Measurements from ENCODE around the gene MSH2.
"Not testable (repeated sequence)": the region's sequence is repeated elsewhere in the genome, so short reads cannot be mapped to it uniquely, and the experiment has no call there.

MSH2 gene

DNA sequence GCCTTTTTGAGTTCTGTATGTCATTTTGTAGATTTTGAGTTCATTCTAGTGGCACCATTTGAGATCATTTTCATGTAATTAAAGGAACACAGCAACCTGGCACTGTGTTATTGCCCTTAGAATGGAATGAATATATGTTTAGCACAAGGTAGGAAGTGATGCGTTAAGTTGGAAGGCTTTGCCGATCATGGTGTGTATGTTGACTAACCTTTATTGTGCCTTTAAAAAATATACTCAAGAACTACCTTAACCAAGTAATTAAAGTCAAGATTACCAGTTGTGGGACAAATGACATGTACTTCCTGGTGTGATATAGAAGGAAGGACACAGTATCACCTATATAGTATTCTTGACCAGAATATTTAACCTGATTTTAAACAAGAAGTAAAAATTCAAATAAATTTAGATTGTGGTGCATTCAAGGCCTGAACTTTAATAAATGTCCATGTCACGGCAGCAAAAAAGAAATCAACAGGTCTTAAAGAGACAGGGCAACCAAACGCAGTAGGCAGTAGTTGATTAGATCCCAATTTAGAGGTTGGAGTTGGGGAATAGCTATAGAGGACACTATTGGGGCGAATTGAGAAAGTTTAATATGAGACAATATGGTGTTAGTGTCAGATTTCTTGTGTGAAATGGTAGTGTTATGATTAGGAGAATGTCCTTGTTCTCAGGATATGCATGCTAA lies 68.6 kb downstream of the MSH2 start:
- no peak for DNase-seq (ENCODE audit: low read depth, low spot score)
- no peak overlapping the region for H3K27ac ChIP-seq

DNA sequence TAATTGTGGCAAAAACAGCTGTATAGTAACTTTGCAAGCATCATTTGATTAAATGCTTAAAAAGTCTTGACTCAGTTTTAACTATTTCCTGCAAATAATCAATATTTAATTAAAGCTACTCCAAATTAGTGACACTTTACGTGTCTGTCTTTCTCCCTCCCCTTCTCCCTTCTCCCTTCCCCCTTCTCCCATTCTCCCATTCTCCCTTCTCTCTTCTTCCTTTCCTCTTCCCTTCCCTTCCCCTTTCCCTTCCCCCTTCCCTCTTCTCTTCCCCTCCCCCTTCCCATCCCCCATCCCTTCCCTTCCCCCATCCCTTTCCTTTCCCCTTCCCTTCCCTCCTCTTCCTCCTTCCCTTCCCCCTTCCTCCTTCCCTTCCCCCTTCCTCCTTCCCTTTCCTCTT lies 76.9 kb downstream of the MSH2 start:
- no peak overlapping the region for H3K27ac ChIP-seq
- no peak for DNase-seq (ENCODE audit: low read depth, low spot score)

DNA sequence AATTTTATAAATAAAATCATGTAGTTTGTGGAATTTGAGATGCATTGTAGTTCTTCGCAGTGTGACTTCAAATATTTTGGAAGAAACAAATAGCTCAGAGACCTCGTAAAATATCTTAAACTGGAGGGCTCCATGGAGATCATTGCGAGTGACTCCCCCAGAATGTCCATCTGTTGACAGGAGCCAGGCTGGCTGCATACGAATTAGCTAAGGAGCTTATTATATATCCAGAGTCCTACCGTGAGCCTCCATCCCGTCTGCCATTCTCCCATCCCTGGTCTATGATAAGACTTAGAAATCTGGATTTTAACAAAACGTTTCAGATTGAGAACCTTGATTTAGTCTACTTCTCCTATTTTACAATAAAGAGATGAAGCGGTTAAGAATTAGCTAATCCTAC lies 80.2 kb downstream of the MSH2 start:
- no peak overlapping the region for H3K27ac ChIP-seq
- no peak for DNase-seq (ENCODE audit: low read depth, low spot score)

DNA sequence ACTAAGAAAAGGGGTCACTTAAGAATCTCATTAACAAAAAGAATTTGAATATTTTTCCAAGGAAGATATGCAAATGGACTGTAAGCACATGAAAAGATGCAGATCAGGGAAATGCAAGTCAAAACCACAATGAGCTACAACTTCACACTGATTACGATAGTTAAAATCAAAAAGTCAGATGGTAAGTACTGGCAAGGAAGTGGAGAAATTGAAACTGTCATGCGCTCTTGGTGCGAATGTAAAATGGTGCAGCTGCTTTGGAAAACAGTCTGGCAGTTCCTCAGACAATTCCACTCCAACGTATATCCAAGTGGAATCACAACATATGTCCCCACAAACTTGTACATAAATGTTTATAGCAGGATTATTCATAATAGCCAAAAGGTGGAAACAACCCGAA lies 81.4 kb downstream of the MSH2 start:
- no peak for DNase-seq (ENCODE audit: low read depth, low spot score)
- H3K27ac ChIP-seq, result no peak overlapping the region

DNA sequence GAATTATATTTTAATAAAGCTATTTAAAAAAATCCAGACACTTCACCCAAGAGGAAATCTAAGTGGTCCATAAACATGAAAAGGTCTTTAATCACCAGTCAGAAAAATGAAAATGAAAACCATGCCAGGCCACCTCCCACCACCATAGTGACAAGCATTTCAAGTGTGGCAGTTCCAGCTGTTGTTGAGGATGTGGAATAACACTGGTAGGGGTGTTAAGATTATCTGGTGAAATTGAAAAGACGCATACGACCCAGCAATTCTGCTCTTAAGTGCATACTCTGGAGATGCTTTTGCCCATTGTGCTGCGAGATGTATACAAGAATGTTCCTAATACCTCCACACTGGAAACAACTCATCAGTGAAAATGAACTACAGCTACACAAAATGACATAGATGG lies 82.2 kb downstream of the MSH2 start:
- H3K27ac ChIP-seq, result no peak overlapping the region
- DNase-seq (ENCODE audit: low read depth, low spot score), result no peak

DNA sequence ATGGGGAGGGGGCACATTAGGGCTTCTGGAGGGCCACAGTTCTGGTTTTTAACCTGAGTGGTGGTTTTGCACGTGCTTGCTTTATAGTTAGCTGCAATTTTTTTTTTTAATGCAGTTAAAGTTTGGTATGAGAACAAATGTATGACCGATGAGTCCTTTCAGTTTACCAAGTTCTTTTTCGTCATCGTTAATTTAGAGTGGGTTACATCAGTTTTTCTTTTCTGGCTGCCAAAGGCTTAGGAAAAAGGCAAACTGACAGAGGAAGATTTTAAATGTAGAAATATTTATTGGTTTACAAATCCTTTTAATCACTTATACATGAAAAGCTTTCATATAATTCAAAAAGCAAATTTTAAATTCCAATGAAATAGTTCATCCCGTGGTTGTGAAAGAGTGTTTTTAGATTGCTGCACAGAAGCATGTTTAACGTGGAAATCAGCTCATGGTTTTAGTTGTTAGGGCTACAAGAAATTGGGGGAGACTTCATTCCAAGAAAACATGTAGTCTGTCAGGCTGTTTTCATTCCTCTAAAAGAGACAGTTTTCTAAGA lies 82.9 kb downstream of the MSH2 start:
- DNase-seq (ENCODE audit: low read depth, low spot score), result no peak

DNA sequence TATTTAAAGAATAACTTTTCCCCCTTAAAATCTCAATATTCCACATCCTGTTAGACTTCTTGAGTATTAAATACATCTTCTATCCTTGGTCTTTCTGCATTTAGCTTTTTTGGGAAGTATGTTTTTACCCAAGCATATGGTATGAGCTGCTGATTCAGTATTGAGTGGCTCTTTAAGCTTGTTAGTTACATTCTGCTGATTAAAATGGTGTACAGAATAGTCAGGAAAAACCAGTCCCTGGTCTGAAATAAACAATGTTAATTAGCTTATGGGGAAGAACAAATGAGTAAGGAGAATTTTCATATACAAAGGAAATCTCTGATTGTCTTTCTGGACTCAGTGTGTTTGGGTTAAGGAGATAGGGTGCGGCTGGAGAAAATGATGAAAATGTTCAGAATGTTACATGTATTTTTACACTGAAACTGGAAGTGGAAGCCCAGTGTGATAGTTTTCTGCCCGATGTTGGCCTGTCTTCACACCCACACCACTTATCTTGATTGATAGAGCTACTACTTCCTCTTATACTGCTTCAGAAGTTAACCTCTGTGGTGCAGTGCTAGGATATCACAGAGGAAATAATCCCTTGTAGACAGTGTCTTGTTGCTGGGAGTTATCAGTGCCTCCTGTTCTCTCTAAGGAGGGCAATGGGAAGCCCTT lies 84.0 kb downstream of the MSH2 start:
- DNase-seq (ENCODE audit: low read depth, low spot score), result no peak
- no peak overlapping the region for H3K27ac ChIP-seq

More for the DNA sequence above, 82.9 kb downstream of the MSH2 start:
- H3K27ac ChIP-seq, result no peak overlapping the region

DNA sequence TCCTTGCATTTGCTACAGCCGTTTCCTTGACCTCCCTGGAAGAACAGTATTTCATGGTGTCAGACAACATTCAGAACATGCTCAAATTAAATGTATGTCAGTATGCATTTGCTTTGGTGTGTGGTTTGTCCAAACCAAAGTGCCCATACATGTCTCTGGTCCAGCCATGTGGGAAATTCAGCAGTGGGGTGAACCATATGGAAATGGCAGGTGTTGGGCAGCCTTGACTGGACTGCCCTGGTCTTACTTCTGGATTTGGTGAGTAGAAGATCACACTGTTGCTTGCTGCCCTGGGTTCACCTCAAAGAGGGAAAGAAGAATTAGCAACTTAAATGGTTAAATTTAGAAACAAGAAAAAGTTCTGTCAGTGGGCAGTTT lies 84.5 kb downstream of the MSH2 start:
- H3K27ac ChIP-seq, result no peak overlapping the region
- no peak for DNase-seq (ENCODE audit: low read depth, low spot score)

DNA sequence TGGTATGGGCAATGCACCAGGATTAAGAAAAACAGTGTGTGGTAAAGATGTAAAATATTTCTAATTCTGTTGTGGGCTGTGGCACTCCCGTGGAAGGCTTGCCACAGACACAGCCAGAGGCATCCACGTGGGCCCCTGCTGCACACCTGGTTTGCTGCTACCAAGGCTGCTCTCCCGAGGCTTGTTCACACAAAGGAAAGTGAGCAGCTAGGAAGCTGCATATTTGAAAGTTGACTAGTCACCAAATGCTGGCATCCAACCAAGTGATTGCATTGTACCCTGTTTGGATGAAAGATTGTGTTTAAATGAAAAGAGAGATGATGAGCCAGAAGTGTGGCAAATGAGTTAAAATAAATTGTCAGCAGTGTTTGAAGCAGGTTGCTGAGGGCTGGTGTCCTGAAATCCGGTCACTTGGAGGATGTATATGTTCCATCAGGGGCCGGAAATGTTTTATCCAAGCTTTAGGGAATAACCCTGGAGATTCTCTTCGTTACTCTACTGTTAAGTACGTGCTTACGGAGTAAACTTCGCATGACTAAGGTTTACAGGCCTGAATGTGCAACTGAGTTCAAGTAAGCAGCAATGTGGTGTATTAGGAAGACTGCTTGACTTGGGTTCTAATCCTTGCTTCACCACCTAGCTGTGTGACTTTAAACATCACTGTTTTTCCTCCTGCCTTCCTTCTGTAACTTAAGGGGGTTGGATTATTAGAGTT lies 86.1 kb downstream of the MSH2 start:
- DNase-seq (ENCODE audit: low read depth, low spot score), result peak; percentile 64
- peak overlapping the region; percentile 6 for H3K27ac ChIP-seq

DNA sequence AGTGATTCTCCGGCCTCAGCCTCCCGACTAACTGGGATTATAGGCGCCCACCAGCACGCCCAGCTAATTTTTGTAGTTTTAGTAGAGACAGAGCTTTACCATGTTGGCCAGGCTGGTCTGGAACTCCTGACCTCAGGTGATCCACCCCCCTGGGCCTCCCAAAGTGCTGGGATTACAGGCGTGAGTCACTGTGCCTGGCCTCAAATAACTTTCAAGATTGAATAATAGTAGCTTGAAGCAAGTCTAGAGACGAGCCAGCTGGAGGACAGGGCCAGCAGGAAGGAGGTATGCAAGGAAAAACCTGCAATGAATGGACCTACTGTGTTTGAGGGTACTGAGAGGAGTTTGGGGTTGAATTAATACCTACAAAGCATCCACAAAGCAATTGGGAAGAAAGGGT lies 87.5 kb downstream of the MSH2 start:
- no peak for DNase-seq (ENCODE audit: low read depth, low spot score)
- H3K27ac ChIP-seq, result no peak overlapping the region

DNA sequence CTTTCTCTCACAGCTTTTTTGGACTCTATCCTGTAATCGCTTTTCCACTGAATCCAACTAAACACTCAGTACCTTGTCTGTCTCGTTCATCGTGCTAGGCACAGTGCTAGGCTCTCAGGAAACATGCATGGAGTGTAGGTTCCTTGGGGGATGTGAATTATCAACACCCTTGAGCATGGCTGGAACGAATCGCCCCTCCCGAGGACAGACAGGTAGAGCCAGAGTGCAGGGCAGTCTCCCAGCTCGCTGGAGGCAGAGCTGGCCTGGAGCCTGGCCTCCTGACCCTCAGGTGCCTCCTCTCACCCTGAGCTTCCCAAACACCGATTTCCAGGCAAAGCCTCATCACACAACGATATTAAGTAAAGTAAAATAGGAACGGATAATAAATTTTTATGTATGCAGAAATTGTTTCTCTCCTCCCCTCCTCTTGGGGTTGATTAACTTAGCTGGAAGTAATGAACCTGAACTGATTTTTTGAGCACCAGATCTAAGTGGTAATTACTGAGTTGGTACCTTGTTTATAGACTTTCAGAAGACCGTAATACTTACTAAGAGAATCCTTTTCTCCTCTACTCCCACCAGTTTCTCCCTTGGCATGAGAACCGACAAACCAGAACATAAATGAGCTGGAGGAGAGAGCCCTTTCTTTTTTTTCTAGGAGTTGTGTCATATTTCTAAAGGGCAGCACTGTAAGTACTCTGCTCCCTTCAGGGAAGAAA lies 90.5 kb downstream of the MSH2 start:
- H3K27ac ChIP-seq, result no peak overlapping the region
- no peak for DNase-seq (ENCODE audit: low read depth, low spot score)

DNA sequence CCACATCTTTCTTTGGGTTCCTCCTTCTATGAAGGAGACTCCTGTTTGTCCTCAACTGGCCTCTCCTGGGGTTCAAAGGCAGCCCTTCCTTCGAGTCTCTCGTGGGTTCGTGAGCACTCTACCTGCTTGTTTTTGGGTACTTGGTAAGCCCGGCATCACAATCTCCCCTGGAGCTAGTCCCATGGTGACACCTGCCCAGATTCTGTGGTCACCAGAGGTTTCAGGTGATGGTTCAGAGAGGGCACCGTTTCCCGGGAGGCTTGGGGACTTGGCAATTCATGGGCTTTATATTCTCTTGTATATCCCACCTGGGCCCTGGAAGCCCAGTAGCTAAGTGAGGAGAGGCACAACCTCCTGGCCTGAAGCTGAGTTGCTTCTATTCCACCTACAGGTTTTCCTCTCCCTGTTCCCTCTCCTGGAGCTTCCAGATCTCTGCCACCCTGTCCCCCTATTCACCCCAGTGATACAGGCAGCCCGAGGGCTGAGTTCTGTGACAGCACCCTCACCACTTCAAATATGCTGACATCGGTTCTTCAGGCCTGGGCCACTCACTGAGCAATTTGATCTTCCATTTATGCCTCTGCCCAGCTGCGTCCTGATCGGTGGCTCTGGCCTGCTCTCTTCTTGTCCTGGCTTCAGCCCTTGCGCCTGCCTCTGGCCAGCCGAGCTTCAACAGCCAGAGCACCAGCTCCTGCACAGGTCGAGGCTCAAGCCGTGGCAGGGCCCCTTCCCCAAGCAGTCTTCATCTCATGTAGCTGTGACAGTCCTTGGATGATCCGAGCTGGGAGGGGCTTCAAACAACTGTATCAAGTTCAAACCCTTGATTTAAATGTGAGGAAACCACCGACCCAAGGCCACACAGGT lies 91.5 kb downstream of the MSH2 start:
- H3K27ac ChIP-seq, result no peak overlapping the region
- DNase-seq (ENCODE audit: low read depth, low spot score), result no peak

DNA sequence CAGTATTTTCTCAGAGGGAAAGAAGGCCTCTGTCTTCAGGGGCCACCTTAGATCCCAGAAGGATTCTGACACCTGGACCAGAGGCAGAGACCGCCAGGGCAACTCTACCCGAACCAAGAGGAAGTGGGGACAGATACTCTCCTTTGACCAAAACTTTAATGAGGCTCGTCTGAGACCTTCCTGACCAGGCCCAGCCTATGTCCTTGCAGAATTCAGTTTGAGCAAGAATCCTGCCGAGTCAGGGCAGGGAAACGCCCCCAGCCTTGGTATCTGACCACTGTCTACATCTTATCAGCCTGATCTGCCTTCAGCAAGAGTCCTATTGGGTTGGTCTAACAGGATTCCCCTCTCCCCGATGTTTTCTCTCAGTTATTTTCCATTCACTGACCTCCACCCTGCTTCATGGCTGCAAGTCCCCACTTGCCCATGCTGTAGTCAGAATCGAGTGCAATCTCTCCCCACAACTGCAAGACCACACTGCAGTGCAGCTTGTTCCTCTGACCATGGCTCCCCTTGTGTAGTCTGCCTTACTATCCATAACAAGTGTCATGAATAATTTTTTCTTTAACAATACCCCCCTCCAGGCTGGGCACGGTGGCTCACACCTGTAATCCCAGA lies 95.0 kb downstream of the MSH2 start:
- H3K27ac ChIP-seq, result no peak overlapping the region
- no peak for DNase-seq (ENCODE audit: low read depth, low spot score)

DNA sequence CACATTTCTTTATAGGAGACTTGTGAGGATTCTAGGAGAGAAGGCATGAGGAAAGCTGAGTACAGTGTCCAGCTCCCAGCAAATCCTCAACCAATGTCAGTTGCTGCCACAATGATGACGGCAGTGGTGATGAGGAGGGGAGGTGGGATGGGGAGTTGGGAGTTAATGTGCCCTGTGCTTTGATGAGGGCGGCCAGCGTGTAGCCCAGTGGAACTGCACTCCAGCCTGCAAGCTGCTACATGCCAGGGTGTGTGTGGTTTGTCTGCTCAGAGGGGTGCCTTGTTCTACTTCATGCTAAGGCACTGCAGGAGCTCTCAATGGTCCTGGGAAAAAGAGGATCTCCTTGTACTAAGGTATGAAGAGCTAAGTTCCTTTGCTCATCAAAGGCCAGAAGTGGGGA lies 96.1 kb downstream of the MSH2 start:
- H3K27ac ChIP-seq, result no peak overlapping the region
- DNase-seq (ENCODE audit: low read depth, low spot score), result no peak

DNA sequence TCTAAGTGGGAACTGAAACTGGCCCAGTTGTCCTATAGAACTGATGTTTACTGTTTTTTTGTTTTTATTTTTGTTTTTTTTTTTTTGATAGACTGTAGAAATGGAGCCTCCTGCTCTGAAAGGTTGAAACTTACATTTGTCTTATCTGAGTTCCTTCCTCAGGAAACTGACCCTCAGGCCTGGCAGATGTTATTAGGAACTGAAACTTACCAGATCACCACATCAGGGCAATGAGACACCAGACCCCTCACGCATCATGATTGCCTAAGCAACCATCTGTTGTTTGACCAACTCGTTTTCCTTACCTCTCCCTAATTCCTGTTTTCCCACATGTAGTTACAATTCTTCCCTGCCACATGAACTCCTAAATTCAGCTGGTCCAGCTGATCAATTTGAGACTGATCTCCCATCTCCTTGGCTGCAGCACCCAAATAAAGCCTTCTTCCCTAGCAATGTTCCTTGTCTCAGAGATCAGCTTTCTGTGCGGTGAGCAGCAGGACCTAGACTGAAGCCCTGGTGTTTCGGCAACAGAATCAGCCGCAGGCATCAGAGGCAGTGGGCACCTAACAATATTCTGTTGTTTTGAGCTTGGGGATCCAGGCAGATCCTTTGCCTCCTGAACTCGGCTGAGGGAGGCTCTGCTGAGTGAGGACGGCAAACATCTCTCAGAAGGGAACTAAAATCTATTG lies 96.8 kb downstream of the MSH2 start:
- no peak overlapping the region for H3K27ac ChIP-seq
- no peak for DNase-seq (ENCODE audit: low read depth, low spot score)

DNA sequence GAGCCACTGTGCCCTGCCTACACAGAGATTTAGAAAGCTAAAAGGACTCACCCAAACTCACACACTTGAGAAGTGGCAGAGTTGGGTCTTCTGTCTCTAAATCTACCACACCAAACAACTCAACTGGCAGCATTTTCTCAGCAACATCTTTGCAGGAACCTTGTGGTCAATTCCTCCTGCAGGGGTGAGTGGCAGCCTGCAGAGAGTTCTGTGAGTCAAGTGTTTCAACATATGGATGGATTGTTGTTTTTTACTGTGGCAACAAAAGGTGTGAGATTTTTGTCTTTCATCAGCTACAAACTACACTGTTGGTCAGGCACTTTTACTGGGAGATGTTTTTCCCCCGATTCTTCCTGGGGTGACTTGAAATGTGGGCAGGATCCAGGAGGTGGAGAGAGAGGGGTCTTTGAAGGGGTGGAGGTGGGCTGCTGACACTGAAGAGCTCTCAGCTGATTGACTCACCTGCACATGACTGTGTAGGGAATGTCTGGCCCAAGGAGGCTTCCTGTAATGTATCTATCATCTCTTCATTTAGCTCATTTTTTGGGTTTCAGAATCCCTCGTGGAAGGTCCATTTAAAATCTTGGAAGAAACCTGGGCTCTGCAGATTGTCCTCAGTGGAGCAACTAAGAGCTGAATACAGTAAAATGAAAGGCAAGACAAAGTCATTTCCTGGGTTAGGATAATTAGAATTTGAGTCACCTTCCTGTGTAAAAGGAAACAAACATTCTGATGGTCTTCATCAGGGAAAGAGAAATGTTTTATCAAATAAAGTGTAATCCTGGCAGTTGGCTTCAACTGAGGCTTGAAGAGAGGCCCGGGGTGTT lies 98.6 kb downstream of the MSH2 start:
- DNase-seq (ENCODE audit: low read depth, low spot score), result peak; percentile 44
- H3K27ac ChIP-seq, result peak overlapping the region; percentile 94

DNA sequence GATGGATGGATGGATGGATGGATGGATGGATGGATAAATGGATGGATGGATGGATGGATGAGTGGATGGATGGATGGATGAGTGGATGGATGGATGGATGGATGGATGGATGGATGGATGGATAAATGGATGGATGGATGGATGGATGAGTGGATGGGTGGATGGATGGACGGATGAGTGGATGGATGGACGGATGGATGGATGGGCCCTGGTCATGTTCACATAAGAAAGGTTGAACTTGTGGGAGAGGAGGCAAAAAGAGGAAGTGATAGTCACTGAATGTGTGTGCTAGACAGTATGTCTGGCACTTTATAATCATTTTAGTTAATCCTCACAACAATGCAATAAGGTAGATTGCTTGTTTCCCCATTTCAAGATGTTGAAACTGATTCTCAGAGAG lies 99.5 kb downstream of the MSH2 start:
- not testable (repeated sequence) for DNase-seq (ENCODE audit: low read depth, low spot score)
- peak overlapping the region; percentile 94 for H3K27ac ChIP-seq

DNA sequence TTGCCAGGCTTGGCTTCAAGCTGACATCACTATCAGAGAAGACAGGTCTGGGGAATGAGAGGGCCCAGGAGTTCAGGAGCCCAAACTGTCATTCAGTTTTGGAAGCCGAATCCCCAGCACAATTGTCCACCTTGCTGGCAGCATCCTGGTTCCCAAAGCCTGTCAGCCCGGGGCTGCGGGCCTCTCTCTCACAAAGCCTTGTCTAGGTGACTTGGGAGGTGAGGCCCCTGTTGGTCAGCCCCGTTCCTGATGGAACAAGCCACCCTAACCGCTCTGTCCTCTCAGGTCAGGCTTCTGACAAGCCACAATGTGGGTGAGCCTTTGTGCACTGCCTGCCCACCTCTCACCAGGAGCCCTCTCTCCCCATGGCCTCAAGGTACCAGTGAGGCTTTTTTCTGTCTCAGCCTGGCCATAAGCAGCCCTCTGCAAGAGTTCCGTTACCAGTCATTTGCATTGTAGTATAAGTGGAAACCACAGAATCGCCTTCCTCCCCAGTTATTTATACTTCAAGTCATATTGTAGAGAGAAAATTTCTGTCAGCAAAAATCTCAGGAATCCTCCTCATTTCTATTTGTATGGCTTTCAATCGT lies 100.6 kb downstream of the MSH2 start:
- no peak overlapping the region for H3K27ac ChIP-seq
- no peak for DNase-seq (ENCODE audit: low read depth, low spot score)

Measured in epithelial cell of prostate (primary cell).